GM12878 (cell line): Measurements from ENCODE around the gene SERPINE1. TPM values are rescaled to one million over a fixed set of nuclear protein-coding genes. Genes with fewer than 3 reads are reported as not detected.

ENCODE experiments used
- EGR1 ChIP-seq, 2 experiments: IDR thresholded peaks; 1 replicate in 1 of 2; 2 replicates in 1 of 2; pipeline ENCODE4 v1.6.1; 2011 to 2012; ENCODE audit warnings: low read depth in 2 of 2, low read length in 2 of 2, borderline replicate concordance in 1 of 2, mild to moderate bottlenecking in 1 of 2, moderate library complexity in 1 of 2
- HDGF ChIP-seq: fragments of 450-650 bp; IDR thresholded peaks from 2 replicates; pipeline ENCODE4 v1.6.1; 2016; ENCODE audit warnings: antibody characterized with exemption
- IKZF1 ChIP-seq: fragments of 450-650 bp; conservative IDR thresholded peaks from 2 replicates; pipeline ENCODE4 v1.6.1; 2017; ENCODE audit warnings: antibody characterized with exemption, mild to moderate bottlenecking
- SUZ12 ChIP-seq: fragments of 200-600 bp; sonication (generic); IDR thresholded peaks from one replicate; pipeline ENCODE4 v1.6.1; 2018; ENCODE audit warnings: antibody characterized with exemption, mild to moderate bottlenecking; ENCODE audit not compliant: unreplicated experiment
- polyA plus RNA-seq, 11 experiments: library from polyadenylated mRNA; depleted of rRNA in 4 of 11; unstranded in 6 of 11; stranded (reverse) in 5 of 11; fragments of >200 nt; fragmentation: Nextera tagmentation in 4 of 11; fragmentation: Illumina TruSeq in 1 of 11; extraction: Ambion mirVana in 4 of 11; extraction: Trizol in 1 of 11; gene quantifications; 1 replicate in 1 of 11; 2 replicates in 10 of 11; pipeline versions ENCODE4 v1.2.1 to v1.2.3, GENCODE V29; 2011 to 2016; ENCODE audit warnings: inconsistent platforms in 2 of 11, missing spikeins in 2 of 11, low read depth in 1 of 11
- total RNA-seq, 4 experiments: library from RNA; depleted of rRNA in 3 of 4; stranded (reverse); fragments of >200 nt in 3 of 4; fragmentation: Illumina TruSeq in 1 of 4; extraction: Trizol in 1 of 4; gene quantifications; 2 replicates each; pipeline versions ENCODE4 v1.2.1 to v1.2.3, GENCODE V29; 2013 to 2021
- TF ChIP-seq, protein P1 (sequence below): fragments of 450-650 bp; IDR thresholded peaks from 2 replicates; pipeline ENCODE4 v1.6.1; 2017; ENCODE audit warnings: mild to moderate bottlenecking, moderate library complexity

SERPINE1 gene
- total and polyA plus RNA-seq, 10 of the 15 experiments (the other 5 are each of a cell fraction or from before 2014, with no cell fraction given): 0.20 to 2.4 (median 0.44) TPM

DNA sequence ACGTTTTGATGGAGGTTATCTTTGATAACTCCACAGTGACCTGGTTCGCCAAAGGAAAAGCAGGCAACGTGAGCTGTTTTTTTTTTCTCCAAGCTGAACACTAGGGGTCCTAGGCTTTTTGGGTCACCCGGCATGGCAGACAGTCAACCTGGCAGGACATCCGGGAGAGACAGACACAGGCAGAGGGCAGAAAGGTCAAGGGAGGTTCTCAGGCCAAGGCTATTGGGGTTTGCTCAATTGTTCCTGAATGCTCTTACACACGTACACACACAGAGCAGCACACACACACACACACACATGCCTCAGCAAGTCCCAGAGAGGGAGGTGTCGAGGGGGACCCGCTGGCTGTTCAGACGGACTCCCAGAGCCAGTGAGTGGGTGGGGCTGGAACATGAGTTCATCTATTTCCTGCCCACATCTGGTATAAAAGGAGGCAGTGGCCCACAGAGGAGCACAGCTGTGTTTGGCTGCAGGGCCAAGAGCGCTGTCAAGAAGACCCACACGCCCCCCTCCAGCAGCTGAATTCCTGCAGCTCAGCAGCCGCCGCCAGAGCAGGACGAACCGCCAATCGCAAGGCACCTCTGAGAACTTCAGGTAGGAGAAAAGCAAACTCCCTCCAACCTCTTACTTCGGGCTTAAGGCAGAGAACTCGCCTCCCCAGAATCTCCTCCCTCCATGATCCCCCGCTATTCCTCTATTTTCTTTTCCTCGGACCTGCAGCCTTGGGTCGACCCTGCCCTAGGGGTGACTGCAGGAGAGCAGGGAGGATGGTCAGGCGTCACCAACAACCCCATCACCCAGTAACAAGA lies at the start of gene SERPINE1 (continued):
- TF ChIP-seq, protein P1, sequence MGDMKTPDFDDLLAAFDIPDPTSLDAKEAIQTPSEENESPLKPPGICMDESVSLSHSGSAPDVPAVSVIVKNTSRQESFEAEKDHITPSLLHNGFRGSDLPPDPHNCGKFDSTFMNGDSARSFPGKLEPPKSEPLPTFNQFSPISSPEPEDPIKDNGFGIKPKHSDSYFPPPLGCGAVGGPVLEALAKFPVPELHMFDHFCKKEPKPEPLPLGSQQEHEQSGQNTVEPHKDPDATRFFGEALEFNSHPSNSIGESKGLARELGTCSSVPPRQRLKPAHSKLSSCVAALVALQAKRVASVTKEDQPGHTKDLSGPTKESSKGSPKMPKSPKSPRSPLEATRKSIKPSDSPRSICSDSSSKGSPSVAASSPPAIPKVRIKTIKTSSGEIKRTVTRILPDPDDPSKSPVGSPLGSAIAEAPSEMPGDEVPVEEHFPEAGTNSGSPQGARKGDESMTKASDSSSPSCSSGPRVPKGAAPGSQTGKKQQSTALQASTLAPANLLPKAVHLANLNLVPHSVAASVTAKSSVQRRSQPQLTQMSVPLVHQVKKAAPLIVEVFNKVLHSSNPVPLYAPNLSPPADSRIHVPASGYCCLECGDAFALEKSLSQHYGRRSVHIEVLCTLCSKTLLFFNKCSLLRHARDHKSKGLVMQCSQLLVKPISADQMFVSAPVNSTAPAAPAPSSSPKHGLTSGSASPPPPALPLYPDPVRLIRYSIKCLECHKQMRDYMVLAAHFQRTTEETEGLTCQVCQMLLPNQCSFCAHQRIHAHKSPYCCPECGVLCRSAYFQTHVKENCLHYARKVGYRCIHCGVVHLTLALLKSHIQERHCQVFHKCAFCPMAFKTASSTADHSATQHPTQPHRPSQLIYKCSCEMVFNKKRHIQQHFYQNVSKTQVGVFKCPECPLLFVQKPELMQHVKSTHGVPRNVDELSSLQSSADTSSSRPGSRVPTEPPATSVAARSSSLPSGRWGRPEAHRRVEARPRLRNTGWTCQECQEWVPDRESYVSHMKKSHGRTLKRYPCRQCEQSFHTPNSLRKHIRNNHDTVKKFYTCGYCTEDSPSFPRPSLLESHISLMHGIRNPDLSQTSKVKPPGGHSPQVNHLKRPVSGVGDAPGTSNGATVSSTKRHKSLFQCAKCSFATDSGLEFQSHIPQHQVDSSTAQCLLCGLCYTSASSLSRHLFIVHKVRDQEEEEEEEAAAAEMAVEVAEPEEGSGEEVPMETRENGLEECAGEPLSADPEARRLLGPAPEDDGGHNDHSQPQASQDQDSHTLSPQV: no peak
- TF ChIP-seq HDGF (0 out of 2 replicates have a peak, but pooled peaks have one; percentile 15), IKZF1 (peak; percentile 46), EGR1 (IDR thresholded peaks at IDR 0.05; ENCODE audit: borderline replicate concordance in 1 of 2, low read depth in 2 of 2, low read length in 2 of 2) (peak in 1 of 2 experiments; percentile 73; a peak in 1 of 3 replicates), SUZ12 (no peak)
